ENCODE measurements around the gene KLB.
"Not testable (repeated sequence)": the region's sequence is repeated elsewhere in the genome, so short reads cannot be mapped to it uniquely, and the experiment has no call there.

Gene KLB

DNA sequence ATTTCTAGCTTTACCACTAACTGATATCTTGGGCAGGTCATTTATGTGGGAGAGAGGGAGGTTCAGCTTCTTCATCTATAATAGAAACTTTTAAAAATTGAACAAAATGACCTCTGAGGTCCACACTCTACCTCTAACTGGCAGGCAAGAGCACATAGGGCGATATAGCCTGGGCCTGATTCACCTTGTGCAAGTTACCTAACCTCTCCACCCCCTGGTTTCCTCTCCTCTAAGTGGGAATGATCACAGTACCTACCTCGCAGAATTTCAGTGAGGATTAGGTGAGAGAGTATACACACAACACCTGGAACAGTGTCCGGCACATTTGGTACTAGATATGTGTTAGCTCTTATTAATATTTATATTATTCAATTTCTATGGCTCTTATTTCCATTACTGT is 15.5 kb downstream of the KLB start:
- H3K4me3 ChIP-seq (ENCODE audit: low read depth, low read length) = no peak overlapping the region
- ChIA-PET POLR2A (no interaction called here), CTCF (interaction anchor here (0.7 kb wide), 1 partner anchor 935 kb away, joined by 4 read pairs; no protein-coding TSS in a partner anchor)
- DNase-seq (ENCODE audit: low read depth, low spot score) = no peak
- TF ChIP-seq CTCF (IDR thresholded peaks at IDR 0.05; ENCODE audit: insufficient read depth, low read length, missing control alignments) = no peak

GRCh38 chr4:39425297-39425696 is 18.6 kb downstream of the KLB start:
- CTCF ChIA-PET = interaction anchor here (1.7 kb wide), 1 partner anchor 11 kb away, joined by 4 read pairs; no protein-coding TSS in a partner anchor
- POLR2A ChIA-PET; H3K4me3 ChIP-seq (ENCODE audit: low read depth, low read length); DNase-seq (ENCODE audit: low read depth, low spot score): not testable (repeated sequence)

GRCh38 chr4:39426728-39427127 is 20.0 kb downstream of the KLB start:
- CTCF ChIA-PET = no interaction called here
- no peak overlapping the region for H3K4me3 ChIP-seq (ENCODE audit: low read depth, low read length)
- no peak for TF ChIP-seq CTCF (IDR thresholded peaks at IDR 0.05; ENCODE audit: insufficient read depth, low read length, missing control alignments)
- no peak for DNase-seq (ENCODE audit: low read depth, low spot score)
- POLR2A ChIA-PET = no interaction called here

GRCh38 chr4:39427520-39428114 is 20.9 kb downstream of the KLB start:
- CTCF ChIA-PET = no interaction called here
- no peak for DNase-seq (ENCODE audit: low read depth, low spot score)
- no peak for TF ChIP-seq CTCF (IDR thresholded peaks at IDR 0.05; ENCODE audit: insufficient read depth, low read length, missing control alignments)
- POLR2A ChIA-PET = no interaction called here
- no peak overlapping the region for H3K4me3 ChIP-seq (ENCODE audit: low read depth, low read length)

DNA sequence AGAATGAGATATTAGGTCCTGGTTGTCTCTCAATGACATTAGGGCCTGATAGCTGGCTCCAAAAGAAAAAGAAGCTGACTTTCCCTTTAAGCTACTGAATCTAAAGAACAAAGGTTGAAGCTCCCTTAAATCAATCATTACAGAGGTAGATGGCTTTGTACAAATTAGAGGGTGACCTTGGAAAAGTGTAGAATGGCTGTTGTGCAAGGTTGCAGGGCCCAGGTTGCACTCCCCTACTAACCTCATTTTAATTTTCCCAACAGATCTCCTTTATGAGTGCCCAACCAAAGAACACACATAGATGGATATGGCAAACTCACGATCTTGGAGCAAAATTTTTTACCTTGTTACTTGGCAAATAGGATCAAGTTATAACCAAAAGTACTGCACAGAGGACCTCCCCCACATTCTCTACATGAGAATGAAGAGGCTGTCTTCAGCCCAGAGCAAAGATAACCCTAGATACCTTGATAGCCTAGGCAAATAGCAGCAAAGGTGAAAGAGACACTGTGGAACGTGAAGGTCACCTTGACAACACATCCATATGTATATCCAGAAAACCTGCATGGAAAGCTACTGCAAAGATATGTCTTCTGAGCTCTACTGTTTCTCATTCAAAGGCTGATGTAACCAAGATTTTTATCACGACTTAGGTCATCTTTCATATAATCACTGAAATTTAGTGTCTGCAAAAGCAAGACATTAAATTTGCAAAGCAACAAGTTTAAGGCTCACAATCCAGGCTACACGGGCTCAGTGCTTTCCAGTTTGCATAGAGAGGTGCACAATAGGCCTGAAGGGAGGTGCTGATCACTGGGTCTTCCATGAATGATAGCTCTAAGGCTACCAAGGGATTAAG is 23.0 kb downstream of the KLB start:
- TF ChIP-seq CTCF (IDR thresholded peaks at IDR 0.05; ENCODE audit: insufficient read depth, low read length, missing control alignments) = no peak
- DNase-seq (ENCODE audit: low read depth, low spot score) = no peak
- POLR2A ChIA-PET = interaction anchor here (0.6 kb wide), 1 partner anchor 321 kb away, joined by 5 read pairs; no protein-coding TSS in a partner anchor
- CTCF ChIA-PET = no interaction called here
- H3K4me3 ChIP-seq (ENCODE audit: low read depth, low read length) = no peak overlapping the region

GRCh38 chr4:39433878-39434492 is 27.3 kb downstream of the KLB start:
- no peak overlapping the region for H3K4me3 ChIP-seq (ENCODE audit: low read depth, low read length)
- TF ChIP-seq CTCF (IDR thresholded peaks at IDR 0.05; ENCODE audit: insufficient read depth, low read length, missing control alignments) = no peak
- ChIA-PET POLR2A (no interaction called here), CTCF (no interaction called here)
- DNase-seq (ENCODE audit: low read depth, low spot score) = no peak
